OCI-LY1 (cell line): ENCODE measurements around the gene TAF6.

ENCODE experiments used
- EZH2 ChIP-seq: fragments of 200-600 bp; sonication (generic), shearing (Covaris generic); IDR thresholded peaks from 2 replicates; pipeline ENCODE4 v1.8.0; 2017; ENCODE audit warnings: borderline replicate concordance, mixed run types, mild to moderate bottlenecking, antibody characterized with exemption, low read length, moderate library complexity, mixed read lengths
- TF ChIP-seq, protein P1 (sequence below): fragments of 200-600 bp; sonication (generic), shearing (Covaris generic); IDR thresholded peaks from 2 replicates; pipeline ENCODE4 v1.5.1; 2017; ENCODE audit warnings: mild to moderate bottlenecking, antibody characterized with exemption, low read length, moderate library complexity, mixed read lengths

DNA sequence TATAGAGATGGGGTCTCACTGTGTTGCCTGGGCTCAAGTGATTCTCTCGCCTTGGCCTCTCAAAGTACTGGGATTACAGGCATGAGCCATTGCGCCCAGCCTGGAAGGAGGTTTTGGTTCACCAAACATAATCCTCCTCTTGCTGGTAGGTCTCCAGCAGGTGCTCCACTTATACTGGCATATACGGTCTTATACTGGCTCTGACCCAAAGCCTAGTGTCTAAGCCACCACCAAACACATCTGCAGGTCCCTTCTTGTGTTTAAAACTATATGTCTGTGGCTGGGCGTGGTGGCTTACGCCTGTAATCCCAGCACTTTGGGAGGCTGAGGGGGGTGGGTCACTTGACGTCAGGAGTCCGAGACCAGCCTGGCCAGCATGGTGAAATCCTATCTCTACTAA is 13.0 kb upstream of the TAF6 start:
- TF ChIP-seq, protein P1, sequence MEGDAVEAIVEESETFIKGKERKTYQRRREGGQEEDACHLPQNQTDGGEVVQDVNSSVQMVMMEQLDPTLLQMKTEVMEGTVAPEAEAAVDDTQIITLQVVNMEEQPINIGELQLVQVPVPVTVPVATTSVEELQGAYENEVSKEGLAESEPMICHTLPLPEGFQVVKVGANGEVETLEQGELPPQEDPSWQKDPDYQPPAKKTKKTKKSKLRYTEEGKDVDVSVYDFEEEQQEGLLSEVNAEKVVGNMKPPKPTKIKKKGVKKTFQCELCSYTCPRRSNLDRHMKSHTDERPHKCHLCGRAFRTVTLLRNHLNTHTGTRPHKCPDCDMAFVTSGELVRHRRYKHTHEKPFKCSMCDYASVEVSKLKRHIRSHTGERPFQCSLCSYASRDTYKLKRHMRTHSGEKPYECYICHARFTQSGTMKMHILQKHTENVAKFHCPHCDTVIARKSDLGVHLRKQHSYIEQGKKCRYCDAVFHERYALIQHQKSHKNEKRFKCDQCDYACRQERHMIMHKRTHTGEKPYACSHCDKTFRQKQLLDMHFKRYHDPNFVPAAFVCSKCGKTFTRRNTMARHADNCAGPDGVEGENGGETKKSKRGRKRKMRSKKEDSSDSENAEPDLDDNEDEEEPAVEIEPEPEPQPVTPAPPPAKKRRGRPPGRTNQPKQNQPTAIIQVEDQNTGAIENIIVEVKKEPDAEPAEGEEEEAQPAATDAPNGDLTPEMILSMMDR: no peak
- no peak for TF ChIP-seq EZH2
